ENCODE measurements around the gene P4HB.

P4HB gene

DNA sequence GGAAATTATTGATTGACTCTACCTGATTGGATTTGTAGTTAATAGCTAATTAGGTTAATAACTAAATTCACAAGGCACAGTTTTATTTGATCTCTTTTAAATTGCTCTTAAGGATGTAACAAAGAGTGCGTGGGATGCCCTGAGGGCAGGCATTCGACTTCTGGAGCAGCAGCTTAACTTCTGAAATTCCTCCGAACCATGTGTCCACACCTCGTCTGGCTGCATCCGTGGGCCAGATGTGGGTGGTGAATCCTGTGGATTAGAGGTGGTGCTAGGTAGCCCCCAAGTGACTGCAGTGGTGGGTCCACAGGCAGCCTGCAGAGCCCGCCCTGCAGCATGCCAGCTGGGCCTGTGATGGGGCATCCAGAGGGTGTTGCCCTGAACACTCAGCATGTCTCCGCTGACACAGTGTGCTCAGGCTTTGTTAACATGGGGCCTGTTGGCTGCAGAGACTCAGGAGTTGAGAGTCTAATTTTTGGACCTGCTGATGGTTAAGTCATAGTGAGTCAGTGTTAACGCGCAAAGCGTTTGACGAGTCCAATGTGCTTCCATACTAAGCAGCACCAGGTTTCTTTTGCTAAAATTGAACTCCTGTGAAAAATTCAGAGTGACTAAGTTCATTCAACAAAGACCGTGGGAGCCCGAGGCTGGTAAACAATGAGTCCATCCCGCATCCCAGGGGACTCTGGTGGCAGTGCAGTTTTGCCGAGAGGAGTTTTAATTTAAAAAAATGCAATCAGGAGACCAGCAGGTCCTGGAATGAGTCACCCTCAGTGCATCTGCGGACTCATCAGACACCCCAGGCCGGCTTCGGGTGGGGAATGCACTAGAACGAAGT is 37.9 kb upstream of the P4HB start:
- no peak for DNase-seq (ENCODE audit: low read depth)

DNA sequence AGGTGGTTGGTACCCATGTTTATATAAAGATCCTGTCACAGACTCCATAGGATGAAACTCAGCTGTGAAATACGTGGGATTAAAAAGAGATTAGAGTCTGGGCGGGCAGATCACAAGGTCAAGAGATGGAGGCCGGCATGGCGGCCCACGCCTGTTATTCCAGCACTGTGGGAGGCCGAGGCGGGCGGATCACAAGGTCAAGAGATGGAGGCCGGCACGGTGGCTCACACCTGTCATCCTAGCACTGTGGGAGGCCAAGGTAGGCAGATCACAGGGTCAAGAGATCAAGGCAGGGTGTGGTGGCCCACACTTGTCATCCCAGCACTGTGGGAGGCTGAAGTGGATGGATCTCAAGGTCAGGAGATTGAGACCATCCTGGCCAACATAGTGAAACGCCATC is 35.1 kb upstream of the P4HB start:
- DNase-seq (ENCODE audit: low read depth) = no peak

DNA sequence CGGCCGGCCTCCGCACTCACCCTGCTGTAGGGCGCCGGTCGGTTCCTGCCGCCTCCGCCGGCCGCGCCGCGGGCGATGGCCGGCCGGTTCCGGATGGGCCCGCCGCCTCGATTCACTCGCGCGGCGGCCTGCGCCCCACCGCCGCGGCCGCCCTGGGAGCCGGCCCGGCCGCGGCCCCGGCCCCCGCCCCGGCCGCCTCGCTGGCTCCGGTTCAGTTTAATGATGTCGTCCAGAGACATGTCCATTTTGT is 30.9 kb upstream of the P4HB start:
- no peak for DNase-seq (ENCODE audit: low read depth)

DNA sequence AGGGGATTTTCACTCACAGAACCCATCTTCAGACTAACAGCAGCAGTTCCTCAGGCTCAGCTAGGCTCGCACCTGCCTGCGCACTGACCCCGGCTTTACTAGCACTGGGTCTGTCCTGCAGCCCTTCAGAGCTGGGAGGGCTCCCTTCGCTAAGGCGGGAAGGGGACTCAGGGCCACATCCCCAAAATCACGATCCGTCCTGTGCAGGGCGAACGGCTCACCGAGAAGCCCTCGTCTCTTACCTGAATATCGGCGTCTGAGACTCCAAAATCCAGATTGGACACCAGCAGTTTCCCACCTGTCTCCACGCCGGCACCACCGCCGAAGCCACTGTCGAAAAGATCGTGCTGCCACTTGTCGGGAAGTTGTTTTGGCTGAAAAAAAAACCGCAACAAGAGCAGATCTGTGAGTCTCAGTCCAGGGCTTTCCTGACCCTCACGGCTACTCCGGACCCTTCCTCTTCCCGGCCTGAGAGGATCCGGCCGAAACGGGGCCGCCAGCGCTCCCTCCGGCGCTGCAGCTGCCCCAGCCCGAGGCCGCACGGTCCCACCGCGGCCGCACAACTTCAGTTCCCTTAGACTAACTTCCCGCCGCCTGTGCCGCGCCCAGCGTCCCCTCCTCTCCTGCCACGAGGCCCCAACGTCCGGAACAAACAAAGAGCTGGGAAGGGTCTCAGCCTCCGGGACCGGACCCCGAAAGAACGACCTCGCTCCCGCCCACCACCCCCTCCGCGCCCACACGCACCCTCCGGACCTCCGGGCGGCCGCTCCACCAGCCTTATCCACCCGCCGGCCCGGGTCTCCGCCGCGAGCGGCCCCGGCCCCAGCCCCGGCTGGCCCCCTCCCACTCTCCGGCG is 30.3 kb upstream of the P4HB start:
- no peak for DNase-seq (ENCODE audit: low read depth)

DNA sequence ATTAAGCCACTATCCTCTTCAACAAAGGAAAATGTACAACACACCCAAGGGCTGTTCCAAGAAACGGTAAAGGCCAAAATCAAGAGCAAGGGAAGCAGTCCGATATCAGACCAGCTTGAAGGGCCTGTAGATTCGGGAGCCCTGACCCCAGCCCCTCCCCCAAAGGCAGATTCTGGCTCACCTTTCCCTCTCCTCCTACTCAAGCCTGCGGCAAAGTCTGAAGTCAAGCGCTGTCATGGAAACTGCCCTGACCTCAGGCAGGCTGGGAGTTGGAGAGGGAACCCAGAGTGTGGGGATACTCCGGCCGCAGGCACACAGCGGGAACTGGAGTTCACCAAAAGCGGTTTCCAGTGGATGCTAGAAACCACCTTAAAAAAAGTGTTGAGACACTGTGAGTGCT is 29.3 kb upstream of the P4HB start:
- DNase-seq (ENCODE audit: low read depth) = no peak

DNA sequence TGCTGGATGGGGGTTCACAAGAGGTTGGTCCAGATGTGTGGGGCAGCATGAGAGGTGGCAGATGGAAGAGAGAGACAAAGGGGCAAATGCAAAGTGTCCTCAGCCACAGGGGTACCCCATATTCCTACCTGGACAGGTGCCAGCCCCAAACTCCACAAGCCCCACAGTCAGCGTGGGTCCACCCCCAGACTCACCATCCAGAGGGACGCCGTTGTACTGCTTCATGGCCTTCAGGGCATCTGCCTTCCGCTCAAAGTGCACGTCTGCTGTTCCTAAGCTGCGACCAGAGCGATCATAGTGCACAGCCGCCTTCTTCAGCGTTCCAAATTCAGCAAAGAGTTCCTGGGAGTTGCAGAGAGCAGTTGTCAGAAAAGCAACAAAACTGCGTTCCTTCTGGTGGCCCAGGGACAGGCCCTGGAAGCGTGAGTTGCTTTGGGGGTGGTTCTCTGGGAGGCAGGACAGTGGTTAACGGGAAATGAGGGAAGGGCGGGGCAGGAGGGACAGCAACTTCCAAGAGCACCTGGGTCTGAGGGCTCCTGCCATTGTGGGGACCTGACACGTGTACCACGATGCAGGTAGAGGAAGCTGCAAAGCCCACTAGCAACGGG is 28.8 kb upstream of the P4HB start:
- DNase-seq (ENCODE audit: low read depth) = no peak

DNA sequence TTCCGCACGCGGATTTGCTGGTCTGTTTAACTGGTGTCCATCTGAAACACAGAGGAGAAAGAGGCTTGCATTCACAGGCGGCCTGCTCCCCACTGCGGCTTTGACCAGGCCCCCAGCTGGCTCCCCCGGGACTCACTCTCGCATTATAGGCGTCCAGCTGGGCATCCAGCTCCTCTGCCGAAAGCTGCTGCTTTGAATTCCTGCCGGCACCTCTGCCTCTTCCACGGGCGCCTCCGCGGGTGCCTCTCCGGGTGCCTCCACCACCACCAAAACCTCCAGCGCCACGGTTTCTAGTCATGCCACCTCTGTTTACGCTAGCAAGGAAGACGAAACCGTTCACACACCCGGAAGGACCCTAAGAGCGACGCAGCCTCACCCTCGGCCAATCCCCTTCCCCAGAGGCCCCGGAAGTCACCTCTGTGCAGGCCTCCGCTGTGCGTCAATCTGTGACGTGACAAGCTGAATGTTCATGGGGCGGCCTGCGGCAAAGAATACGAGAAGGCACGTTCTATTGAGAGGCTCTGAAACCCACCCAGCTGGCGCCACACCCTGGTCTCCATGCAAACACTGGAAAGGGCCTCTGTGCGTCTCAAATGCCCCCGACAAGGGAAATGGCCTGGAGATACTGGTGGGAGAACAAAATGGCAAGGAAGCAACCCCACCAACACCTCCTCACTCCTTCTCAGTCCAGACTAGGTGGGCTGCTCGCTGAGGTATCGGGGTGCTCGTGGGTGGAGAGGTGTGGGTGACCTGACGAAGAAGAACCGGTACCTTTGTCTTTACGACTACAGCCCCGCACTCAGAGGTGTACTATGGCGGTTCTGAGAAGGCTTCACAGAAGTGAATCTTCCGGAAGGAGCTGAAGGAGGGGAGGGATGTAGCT is 28.0 kb upstream of the P4HB start:
- no peak for DNase-seq (ENCODE audit: low read depth)

DNA sequence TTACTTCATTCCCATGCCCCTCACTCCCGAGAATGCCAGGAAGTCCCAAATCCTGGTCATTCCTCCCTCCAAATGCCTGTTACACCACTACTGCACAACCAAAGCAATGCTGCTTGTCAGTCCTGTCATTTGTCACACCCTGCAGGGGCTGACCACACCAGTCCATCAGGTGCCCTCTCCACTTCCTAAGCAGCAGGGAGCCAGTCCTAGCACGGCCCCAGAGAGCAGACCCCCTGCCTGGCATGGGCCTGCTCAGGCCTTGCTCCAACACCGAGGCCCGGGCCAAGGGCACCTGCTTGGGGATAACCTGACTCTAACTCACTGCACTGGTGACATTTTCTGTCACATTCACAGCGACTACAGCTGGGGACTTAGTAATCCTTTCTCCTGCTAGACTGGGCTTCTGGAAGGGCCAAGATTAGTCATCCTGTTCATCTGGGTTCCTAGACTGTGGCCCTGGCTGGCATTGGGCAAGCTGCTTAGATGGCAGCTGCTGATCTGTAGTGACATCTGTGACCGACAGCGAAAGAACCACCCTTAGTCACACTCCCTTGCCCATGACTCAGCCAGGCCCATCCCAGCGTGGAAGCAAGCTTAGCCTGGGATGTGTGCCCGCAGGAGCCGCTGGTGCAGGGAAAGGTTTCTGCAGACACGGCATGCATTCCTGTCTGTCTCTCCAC is 25.7 kb upstream of the P4HB start:
- DNase-seq (ENCODE audit: low read depth) = no peak

DNA sequence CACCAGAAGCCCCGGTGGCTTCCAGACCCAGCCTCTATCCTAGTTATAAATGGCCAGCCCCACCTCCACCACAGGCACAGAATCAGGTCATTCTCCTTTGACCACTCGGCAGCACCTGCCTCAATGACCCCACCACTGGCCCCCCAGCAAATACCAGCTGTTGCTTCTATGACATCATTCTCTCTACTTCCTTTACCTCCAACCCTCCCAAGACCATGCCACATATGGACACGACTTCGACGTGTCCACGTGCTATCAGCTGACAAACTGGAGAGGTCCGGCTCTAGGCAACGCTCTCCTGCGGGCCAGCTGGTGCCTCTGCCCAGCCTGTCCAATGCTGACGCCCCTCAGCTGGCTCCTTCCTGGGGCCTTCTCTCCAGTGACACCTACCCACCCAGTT is 25.1 kb upstream of the P4HB start:
- no peak for DNase-seq (ENCODE audit: low read depth)

DNA sequence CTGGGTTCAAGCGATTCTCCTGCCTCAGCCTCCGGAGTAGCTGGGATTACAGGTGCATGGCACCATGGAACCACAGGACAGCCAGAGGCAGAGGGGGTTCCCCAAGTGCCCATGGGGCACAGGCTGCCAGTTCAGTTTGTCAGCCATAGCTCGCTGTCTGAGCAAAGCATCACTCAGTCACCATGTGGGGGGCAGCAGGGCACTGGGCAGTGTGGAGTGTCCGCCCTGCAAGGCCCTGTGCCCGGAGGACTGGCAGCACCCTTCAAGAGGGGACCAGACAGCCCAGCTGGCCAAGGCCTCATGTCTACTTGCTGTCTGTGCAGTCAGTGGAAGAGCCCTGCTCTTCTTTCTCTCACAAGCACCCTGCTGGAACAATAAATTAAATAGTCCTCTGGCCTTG is 24.6 kb upstream of the P4HB start:
- no peak for DNase-seq (ENCODE audit: low read depth)

DNA sequence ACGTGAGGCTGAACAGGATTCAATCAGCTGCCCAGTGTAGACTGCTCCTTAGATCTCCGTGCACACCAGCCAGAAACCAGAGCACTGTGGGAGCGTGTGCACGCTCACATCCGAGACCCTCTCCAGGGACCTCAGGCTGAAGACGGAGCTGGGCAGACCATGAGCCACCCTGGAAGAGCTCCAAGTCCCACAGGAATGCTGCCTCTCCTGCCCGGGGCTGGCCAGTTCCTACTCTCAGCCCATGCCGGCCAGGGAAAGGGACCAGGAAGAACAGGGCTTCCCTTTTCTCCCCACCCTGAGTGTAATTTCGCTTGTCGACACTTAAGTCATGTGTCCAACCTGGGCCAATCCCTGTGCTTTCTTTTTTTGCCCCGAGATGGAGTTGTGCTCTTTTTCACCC is 24.2 kb upstream of the P4HB start:
- DNase-seq (ENCODE audit: low read depth) = no peak

DNA sequence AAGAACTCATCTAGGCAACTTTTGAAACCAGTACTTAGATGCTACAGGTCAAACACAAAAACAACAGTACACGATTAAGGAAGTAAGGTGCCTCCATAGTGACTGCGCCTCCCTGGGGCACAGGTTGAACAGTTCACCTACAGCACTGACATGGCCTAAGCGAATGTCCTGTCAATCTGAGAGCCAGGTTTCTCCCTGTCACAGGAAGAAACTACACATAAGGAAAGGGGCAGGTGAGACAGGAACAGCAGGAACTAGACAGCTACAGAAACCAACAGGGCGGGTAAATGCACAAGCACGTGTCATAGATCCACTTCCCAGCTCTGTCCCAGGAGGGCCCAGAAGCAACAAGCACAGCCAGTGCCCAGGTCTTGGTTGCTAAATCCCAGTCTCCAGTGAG is 18.8 kb upstream of the P4HB start:
- no peak for DNase-seq (ENCODE audit: low read depth)

DNA sequence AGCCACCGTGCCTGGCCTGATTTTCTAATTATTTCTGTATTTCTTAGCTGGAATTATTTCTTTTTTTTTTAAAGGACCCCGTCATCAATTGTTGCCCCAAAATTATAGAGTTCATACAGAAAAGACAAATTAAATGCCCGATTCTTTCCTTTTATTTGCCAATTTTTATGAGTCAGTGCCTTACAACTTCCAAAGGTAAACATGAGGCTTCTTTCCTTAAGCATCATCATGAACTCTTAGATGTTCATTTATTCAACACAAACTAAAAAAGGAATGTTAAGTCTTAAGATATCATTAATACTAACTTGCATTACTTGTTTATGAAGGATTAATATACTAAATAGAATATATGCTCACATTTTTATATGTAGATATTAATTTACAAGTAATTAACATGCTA is 18.0 kb upstream of the P4HB start:
- DNase-seq (ENCODE audit: low read depth) = no peak

DNA sequence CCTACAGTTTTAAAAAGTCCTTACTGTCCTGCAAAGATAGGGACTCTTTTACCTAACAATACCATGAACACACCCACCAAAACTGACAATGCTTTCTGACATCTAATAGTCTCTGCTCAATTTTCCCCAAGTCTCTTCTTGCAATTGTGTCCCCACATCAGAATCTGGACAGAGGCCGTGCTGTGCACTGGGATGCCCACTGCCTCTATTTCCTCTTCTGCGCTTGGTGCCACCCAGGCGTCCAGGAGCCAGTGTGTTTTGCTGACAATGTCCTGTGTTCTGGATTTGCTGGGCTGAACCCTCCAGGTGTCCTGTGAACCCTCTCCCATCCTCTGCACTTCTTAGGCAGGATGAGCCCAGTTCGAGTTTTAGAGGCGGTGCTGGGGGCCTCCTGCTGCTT is 17.2 kb upstream of the P4HB start:
- no peak for DNase-seq (ENCODE audit: low read depth)

DNA sequence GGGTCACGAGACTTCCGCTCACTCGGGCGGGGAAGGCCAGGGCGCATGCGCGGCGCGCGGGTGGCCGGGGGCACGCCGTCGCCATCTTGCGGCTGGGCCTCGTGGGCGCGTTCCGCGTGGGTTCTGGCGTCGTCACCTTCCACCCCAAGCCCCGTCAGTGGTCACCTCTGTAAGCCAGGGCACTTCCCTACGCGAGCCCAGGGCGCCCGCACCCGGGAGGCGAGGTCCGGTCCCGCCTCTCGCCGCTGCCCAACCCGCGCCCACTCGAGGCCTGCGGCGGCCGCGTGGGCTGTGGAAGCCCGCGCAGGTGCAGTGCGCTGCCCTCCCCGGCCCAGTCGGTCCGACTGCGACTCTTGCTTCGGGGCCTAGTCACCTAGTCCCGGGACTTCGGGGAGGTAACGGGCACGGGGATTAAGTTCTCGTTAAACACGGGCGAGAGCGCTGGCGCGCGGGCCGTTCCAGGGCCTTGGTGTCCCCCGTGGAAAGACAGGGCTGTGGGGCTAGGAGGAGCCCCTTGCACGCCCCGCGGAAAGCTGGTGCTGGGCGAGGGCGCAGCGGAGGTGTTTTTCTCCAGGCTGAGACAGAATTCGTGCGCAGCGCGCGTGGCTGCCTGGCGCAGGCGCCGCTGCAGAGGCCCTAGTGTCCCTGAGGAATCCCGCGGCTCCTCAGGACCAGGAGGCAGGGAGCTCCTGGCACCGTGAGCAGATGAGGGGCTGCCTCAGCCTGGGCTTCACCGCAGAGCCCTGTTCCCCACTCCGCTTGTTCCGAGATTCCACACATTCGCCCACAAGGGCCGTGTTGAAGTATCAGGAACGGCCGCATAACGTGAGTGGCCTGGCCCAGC is 11.3 kb upstream of the P4HB start:
- DNase-seq (ENCODE audit: low read depth) = peak; percentile 92

DNA sequence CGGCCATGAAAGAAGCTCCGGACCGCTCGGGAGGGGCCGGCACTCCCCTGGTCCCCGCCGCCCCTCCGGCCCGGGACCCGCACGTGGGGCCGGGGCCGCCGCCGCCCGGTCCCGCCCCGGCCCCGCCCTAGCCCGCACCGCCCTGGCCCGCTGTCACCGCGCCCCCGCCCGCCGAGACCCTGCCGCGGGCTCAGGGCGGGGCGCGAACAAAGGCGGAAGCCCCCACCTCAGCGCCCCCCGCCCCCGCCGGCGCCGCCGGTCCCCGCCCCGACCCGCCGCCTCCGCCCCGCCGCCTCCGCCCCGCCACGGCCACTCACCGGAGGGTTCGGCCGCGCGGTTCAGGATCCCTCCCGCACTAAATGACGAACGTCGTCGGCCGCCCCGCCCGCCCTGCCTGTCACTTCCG is 10.6 kb upstream of the P4HB start, which contains the start of gene ARHGDIA:
TSS of gene ARHGDIA (minus strand) at position 357 of the 406 bp plus-strand sequence. CDS start 1,407 bp downstream, outside the sequence.
- DNase-seq (ENCODE audit: low read depth) = no peak

DNA sequence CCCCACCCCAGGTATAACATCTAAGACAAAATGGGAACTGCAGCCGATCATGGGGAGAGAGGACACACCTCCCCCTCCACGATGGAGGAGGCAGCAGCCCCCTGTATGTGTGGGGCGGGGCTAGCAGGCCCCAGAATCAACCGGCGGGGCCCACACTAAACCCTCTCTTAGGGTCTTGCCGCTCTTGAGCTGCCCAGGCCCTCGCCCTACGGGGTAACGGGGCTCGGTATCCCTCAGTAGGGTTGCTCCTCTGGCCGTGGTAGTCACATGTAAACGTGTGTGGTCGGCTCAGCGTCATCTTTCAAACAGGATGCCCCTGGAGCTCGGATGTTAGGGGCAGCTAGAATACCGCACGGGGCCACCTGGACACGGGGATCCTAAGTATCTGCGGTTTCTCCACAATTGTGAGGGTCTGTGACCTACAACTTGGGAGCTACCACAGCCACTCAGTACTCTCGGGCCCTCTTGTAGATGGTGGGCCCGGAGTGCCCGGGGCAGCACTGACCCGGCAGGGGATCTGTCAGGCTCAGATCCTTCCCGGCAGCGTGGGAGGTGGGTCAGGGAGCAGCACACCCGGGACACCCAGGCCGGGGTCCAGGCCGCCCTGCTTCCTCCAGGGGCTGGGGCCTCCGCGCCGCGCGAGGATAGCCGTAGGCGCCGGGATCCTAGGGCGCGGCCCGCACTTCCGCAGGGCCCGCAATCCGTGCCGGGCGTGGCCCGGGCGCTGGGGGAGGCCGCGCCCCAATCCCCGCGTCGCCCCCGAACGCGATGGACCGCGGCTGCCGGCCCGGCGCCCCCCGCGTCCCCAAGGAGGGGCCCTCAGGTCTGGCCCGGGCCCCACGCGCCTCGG is 10.0 kb upstream of the P4HB start:
- no peak for DNase-seq (ENCODE audit: low read depth)

DNA sequence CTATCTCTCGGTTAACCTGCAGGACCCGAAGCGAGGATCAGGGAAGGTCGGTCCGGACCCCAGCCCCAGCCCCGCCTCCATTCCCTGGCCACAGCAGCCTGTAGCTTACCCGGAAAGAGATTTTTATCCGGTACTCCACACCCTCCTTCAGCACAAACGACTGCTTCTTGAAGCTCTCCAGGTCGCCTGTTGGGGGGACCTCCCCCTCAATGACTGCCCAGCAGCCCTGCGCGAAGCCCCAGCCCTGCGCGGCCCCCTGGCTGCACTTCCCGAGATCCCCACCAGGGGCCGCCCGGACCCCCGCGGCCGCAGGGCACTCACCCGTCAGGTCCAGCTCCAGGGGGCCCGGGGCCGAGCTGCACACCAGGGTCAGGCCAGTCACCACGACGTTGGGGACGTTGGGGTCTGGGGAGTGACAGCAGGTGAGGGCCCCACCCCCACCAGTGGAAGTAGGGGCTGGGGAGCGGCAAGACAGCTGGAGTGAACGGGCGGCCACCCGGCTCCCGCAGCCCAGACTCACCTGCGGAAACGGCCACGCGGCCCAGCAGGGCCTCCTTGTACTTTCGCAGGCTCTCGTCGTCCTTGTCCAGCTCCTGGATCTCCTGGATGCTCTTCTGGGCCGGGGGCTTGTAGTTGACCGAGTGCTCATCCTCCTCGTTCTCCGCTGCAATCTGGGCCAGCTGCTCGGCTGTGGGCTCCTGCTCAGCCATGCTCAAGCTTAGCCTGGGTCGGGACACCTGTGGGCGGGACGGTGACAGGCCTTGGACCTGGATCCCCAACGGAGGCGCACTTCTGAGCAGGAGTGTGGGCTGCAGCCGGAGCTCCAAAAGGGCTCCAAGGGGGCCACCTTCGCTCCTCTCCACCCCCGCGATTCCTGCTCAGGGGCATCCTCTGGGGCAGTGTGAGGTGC is 9.1 kb upstream of the P4HB start:
- DNase-seq (ENCODE audit: low read depth) = no peak
